HCT116 (cell line): Measurements from ENCODE around the gene GALNT18. TPM values are rescaled to one million over a fixed set of nuclear protein-coding genes. Genes with fewer than 3 reads are reported as not detected.

ENCODE experiments used
- ATAC-seq: fragments of 200-7000 bp; cut with Tn5 transposase; 2 replicates; pipeline ENCODE4 v1.9.1; 2020; ENCODE audit warnings: mild to moderate bottlenecking, moderate library complexity
- BruUV-seq: library from RNA; stranded (reverse); fragments of 400-500 nt; replicated peaks from 2 replicates; lab custom pipeline; 2021; lab: Mats Ljungman, UMichigan
- CTCF ChIA-PET: fragments of 300-600 bp; sonication (Branson Sonifier 250); formaldehyde crosslinking; loops from one replicate; lab custom pipeline; 2021; ENCODE audit warnings: antibody characterized with exemption; lab: Charles Lee
- POLR2A ChIA-PET: fragments of 300-600, 350-600 bp; sonication (Branson Sonifier 250); formaldehyde crosslinking; loops from one replicate; lab custom pipeline; 2021; ENCODE audit warnings: antibody characterized with exemption; lab: Charles Lee
- RAD21 ChIA-PET, 2 experiments: fragments of 300-600 bp; sonication (Branson Sonifier 250); formaldehyde crosslinking; loops; one replicate each; lab custom pipeline; 2023; ENCODE audit warnings: low total read pairs in 2 of 2; ENCODE audit not compliant: uncharacterized antibody in 2 of 2, unreplicated experiment in 2 of 2, low non-redundant PET in 1 of 2; lab: Charles Lee
- DNase-seq: peaks from one replicate; pipeline ENCODE4 v3.0.0-alpha.2; 2010; ENCODE audit warnings: low read depth, low spot score
- H2AFZ ChIP-seq: fragments of 200-600 bp; shearing (Covaris generic), sonication (generic); 2 replicates; pipeline ENCODE4 v1.6.1; 2017; ENCODE audit warnings: low read depth, mixed run types, mixed read lengths, antibody characterized with exemption, low read length; ENCODE audit not compliant: poor library complexity, severe bottlenecking
- H3K27ac ChIP-seq: 2 replicates; pipeline ENCODE4 v1.5.1; 2012; ENCODE audit warnings: low read depth, low read length
- H3K27me3 ChIP-seq: fragments of 200-600 bp; sonication (generic); 2 replicates; pipeline ENCODE4 v1.6.1; 2016; ENCODE audit warnings: mixed run types, low read length, mixed read lengths; ENCODE audit not compliant: insufficient read depth
- H3K36me3 ChIP-seq, 2 experiments: fragments of 200-500 bp in 1 of 2; fragments of 200-600 bp in 1 of 2; sonication (Bioruptor generic) in 1 of 2; sonication (generic) in 1 of 2; 2 replicates each; pipeline versions ENCODE4 v1.5.1 to v1.6.1; 2014 to 2016; ENCODE audit warnings: low read length in 2 of 2, inconsistent platforms in 1 of 2, mixed read lengths in 1 of 2, mixed run types in 1 of 2; ENCODE audit not compliant: insufficient read depth in 2 of 2, control insufficient read depth in 1 of 2
- H3K4me1 ChIP-seq, 2 experiments: fragments of 200-600 bp in 1 of 2; sonication (generic) in 1 of 2; 2 replicates each; pipeline versions ENCODE4 v1.5.1 to v1.6.1; 2012 to 2017; ENCODE audit warnings: low read length in 2 of 2, inconsistent platforms in 1 of 2, mild to moderate bottlenecking in 1 of 2, mixed read lengths in 1 of 2, mixed run types in 1 of 2, moderate library complexity in 1 of 2; ENCODE audit not compliant: insufficient read depth in 2 of 2, control insufficient read depth in 1 of 2
- H3K4me2 ChIP-seq: fragments of 200-600 bp; sonication (generic); 2 replicates; pipeline ENCODE4 v1.6.1; 2017; ENCODE audit warnings: mixed run types, low read length, mixed read lengths
- H3K4me3 ChIP-seq, 2 experiments: fragments of 200-600 bp in 1 of 2; sonication (generic) in 1 of 2; replicated peaks in 1 of 2; 2 replicates each; pipeline ENCODE4 v1.5.1; 2011 to 2016; ENCODE audit warnings: low read length in 2 of 2, control low read depth in 1 of 2, low read depth in 1 of 2, mild to moderate bottlenecking in 1 of 2, mixed read lengths in 1 of 2, mixed run types in 1 of 2
- H3K79me2 ChIP-seq: fragments of 200-600 bp; sonication (generic); 2 replicates; pipeline ENCODE4 v1.6.1; 2017; ENCODE audit warnings: mild to moderate bottlenecking, mixed run types, low read length, moderate library complexity, mixed read lengths; ENCODE audit not compliant: insufficient read depth
- H3K9ac ChIP-seq: fragments of 200-600 bp; sonication (generic); 2 replicates; pipeline ENCODE4 v1.6.1; 2016; ENCODE audit warnings: low read length, mixed read lengths
- H3K9me2 ChIP-seq: fragments of 200-600 bp; sonication (generic), shearing (Covaris generic); 2 replicates; pipeline ENCODE4 v1.6.1; 2017; ENCODE audit warnings: mixed run types, mild to moderate bottlenecking, moderate library complexity; ENCODE audit not compliant: insufficient read depth
- H3K9me3 ChIP-seq, 2 experiments: fragments of 200-500 bp in 1 of 2; fragments of 200-600 bp in 1 of 2; sonication (Bioruptor generic) in 1 of 2; sonication (generic) in 1 of 2; 2 replicates each; pipeline ENCODE4 v1.6.1; 2014 to 2017; ENCODE audit warnings: low read length in 2 of 2, mixed read lengths in 2 of 2, inconsistent platforms in 1 of 2, low read depth in 1 of 2, mild to moderate bottlenecking in 1 of 2, mixed run types in 1 of 2, moderate library complexity in 1 of 2; ENCODE audit not compliant: control insufficient read depth in 1 of 2, insufficient read depth in 1 of 2
- H4K20me1 ChIP-seq: fragments of 200-600 bp; sonication (generic), shearing (Covaris generic); 2 replicates; pipeline ENCODE4 v1.6.1; 2017; ENCODE audit warnings: mixed run types, mild to moderate bottlenecking, moderate library complexity; ENCODE audit not compliant: insufficient read depth
- CBX3 ChIP-seq: IDR thresholded peaks from 2 replicates; pipeline ENCODE4 v1.6.1; 2012; ENCODE audit warnings: low read depth
- CEBPB ChIP-seq: IDR thresholded peaks from 2 replicates; pipeline ENCODE4 v1.6.1; 2012; ENCODE audit warnings: low read depth
- EGR1 ChIP-seq: IDR thresholded peaks from 2 replicates; pipeline ENCODE4 v1.6.1; 2012; ENCODE audit warnings: low read depth
- EZH2 ChIP-seq: fragments of 200-600 bp; sonication (generic); IDR thresholded peaks from 2 replicates; pipeline ENCODE4 v1.6.1; 2017; ENCODE audit warnings: antibody characterized with exemption, mixed run types
- FOSL1 ChIP-seq: IDR thresholded peaks from 2 replicates; pipeline ENCODE4 v1.6.1; 2012; ENCODE audit warnings: low read depth
- JUND ChIP-seq: IDR thresholded peaks from 2 replicates; pipeline ENCODE4 v1.6.1; 2012
- MAX ChIP-seq: IDR thresholded peaks from 2 replicates; pipeline ENCODE4 v1.6.1; 2012
- POLR2A ChIP-seq: IDR thresholded peaks from 2 replicates; pipeline ENCODE4 v1.7.0; 2011; ENCODE audit warnings: borderline replicate concordance; ENCODE audit not compliant: insufficient read depth, insufficient read length; ENCODE audit errors: extremely low read depth
- POLR2AphosphoS5 ChIP-seq: IDR thresholded peaks from 2 replicates; pipeline ENCODE4 v1.6.1; 2011; ENCODE audit warnings: mild to moderate bottlenecking, low read depth, low read length, moderate library complexity
- RAD21 ChIP-seq: IDR thresholded peaks from 2 replicates; pipeline ENCODE4 v1.6.1; 2012; ENCODE audit warnings: low read depth, mild to moderate bottlenecking
- SIN3A ChIP-seq: IDR thresholded peaks from 2 replicates; pipeline ENCODE4 v1.6.1; 2012; ENCODE audit warnings: low read depth
- SP1 ChIP-seq: IDR thresholded peaks from 2 replicates; pipeline ENCODE4 v1.6.1; 2012; ENCODE audit warnings: low read depth
- SRF ChIP-seq: IDR thresholded peaks from 2 replicates; pipeline ENCODE4 v1.6.1; 2012; ENCODE audit warnings: low read depth
- TCF7L2 ChIP-seq: IDR thresholded peaks from 2 replicates; pipeline ENCODE4 v1.7.0; 2011; ENCODE audit warnings: borderline replicate concordance, inconsistent platforms; ENCODE audit not compliant: insufficient read depth, insufficient read length; ENCODE audit errors: extremely low read depth
- YY1 ChIP-seq: IDR thresholded peaks from 2 replicates; pipeline ENCODE4 v1.6.1; 2011; ENCODE audit warnings: low read length, low read depth, moderate library complexity, mild to moderate bottlenecking; ENCODE audit not compliant: insufficient replicate concordance; ENCODE audit errors: extremely low read depth
- ZFX ChIP-seq: fragments of 450-650 bp; IDR thresholded peaks from 2 replicates; pipeline ENCODE4 v1.6.1; 2017
- ZNF274 ChIP-seq: fragments of 200-500 bp; sonication (Bioruptor generic); IDR thresholded peaks from 2 replicates; pipeline ENCODE4 v1.6.1; 2014; ENCODE audit warnings: mild to moderate bottlenecking, low read depth, low read length, inconsistent platforms
- intact Hi-C: fragments of 100-400 bp; cut with micrococcal nuclease; formaldehyde crosslinking; loops from 2 replicates; pipeline ENCODE4 v1.10.0; 2022
- total RNA-seq: library from RNA; stranded (reverse); gene quantifications from one replicate; pipeline ENCODE4 v1.2.1, GENCODE V29; 2021; ENCODE audit not compliant: unreplicated experiment
- TF ChIP-seq, protein P1 (sequence below): IDR thresholded peaks from 2 replicates; pipeline ENCODE4 v1.6.1; 2012
- TF ChIP-seq, protein P2 (sequence below): IDR thresholded peaks from 2 replicates; pipeline ENCODE4 v1.6.1; 2012; ENCODE audit warnings: low read depth
- TF ChIP-seq, protein P3 (sequence below), 3 experiments: fragments of 200-600 bp in 1 of 3; sonication (generic) in 1 of 3; IDR thresholded peaks in 2 of 3; conservative IDR thresholded peaks in 1 of 3; 2 replicates each; pipeline ENCODE4 v1.5.1; 2012 to 2017; ENCODE audit warnings: low read depth in 2 of 3, low read length in 2 of 3, antibody characterized with exemption in 1 of 3, borderline replicate concordance in 1 of 3, control low read depth in 1 of 3, mild to moderate bottlenecking in 1 of 3, mixed read lengths in 1 of 3, mixed run types in 1 of 3, moderate library complexity in 1 of 3; ENCODE audit not compliant: insufficient read depth in 1 of 3

GALNT18 gene
- total RNA-seq, 1 experiment from 2014 or later = 19.9 TPM

DNA sequence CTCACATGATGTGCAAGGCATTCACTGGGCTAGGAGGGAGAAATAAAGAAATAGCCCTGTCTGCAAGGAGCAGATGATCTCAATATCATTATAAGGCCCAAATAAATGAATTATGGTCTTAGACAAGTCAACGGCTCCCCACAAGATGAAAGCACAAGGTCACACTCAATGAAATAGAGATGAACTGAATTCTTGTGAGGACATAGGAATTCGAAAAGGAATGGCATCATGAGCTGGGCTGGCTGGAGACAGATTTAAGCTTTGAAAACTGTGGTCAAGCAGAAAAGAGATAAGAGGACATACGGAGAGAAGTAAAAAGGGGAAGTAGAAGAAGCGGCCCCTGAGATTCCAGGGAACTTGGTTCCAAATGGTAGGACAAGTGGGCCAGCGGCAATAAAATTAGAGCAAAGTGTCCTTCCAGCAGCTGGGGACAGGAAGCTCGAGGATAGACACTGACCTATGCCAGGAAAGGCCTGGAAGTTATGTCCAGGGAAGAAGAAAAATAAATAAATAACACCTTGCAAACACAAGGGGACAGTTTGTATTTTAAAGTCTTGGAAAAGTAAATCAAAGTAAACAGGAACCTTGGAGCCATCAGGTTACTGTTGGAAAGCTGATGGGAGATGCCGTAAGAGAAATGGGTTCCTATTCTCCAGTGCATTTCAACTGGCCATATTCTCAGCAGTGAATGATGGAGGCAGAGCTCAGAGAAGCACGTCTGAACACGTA, 37.8 kb downstream of the GALNT18 start:
- ChIA-PET POLR2A (no interaction called here), RAD21 (no interaction called here), CTCF (no interaction called here)
- Histone ChIP-seq H3K9ac (no peak overlapping the region), H3K4me1 (peaks cover 18 to 38% of the 10 kb centered on the region in 2 experiments), H4K20me1 (no peaks in the 10 kb centered on the region), H3K4me2 (peak overlapping the region; percentile 58), H3K9me3 (no peaks in the 10 kb centered on the region), H3K36me3 (no peaks in the 10 kb centered on the region), H2AFZ (no peak overlapping the region)
- intact Hi-C loops = no loop called here
- ATAC-seq = no peak
- TF ChIP-seq RAD21 (no peak), SIN3A (no peak), JUND (no peak), SP1 (no peak), POLR2A (no peak), CEBPB (no peak), EGR1 (no peak), SRF (no peak), TCF7L2 (no peak), ZNF274 (no peak), YY1 (no peak), POLR2AphosphoS5 (no peak), ZFX (no peak), FOSL1 (no peak), CBX3 (no peak), EZH2 (no peak), MAX (no peak)
- TF ChIP-seq, protein P1, sequence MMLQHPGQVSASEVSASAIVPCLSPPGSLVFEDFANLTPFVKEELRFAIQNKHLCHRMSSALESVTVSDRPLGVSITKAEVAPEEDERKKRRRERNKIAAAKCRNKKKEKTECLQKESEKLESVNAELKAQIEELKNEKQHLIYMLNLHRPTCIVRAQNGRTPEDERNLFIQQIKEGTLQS = no peak
- TF ChIP-seq, protein P2, sequence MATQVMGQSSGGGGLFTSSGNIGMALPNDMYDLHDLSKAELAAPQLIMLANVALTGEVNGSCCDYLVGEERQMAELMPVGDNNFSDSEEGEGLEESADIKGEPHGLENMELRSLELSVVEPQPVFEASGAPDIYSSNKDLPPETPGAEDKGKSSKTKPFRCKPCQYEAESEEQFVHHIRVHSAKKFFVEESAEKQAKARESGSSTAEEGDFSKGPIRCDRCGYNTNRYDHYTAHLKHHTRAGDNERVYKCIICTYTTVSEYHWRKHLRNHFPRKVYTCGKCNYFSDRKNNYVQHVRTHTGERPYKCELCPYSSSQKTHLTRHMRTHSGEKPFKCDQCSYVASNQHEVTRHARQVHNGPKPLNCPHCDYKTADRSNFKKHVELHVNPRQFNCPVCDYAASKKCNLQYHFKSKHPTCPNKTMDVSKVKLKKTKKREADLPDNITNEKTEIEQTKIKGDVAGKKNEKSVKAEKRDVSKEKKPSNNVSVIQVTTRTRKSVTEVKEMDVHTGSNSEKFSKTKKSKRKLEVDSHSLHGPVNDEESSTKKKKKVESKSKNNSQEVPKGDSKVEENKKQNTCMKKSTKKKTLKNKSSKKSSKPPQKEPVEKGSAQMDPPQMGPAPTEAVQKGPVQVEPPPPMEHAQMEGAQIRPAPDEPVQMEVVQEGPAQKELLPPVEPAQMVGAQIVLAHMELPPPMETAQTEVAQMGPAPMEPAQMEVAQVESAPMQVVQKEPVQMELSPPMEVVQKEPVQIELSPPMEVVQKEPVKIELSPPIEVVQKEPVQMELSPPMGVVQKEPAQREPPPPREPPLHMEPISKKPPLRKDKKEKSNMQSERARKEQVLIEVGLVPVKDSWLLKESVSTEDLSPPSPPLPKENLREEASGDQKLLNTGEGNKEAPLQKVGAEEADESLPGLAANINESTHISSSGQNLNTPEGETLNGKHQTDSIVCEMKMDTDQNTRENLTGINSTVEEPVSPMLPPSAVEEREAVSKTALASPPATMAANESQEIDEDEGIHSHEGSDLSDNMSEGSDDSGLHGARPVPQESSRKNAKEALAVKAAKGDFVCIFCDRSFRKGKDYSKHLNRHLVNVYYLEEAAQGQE = no peak
- TF ChIP-seq, protein P3, sequence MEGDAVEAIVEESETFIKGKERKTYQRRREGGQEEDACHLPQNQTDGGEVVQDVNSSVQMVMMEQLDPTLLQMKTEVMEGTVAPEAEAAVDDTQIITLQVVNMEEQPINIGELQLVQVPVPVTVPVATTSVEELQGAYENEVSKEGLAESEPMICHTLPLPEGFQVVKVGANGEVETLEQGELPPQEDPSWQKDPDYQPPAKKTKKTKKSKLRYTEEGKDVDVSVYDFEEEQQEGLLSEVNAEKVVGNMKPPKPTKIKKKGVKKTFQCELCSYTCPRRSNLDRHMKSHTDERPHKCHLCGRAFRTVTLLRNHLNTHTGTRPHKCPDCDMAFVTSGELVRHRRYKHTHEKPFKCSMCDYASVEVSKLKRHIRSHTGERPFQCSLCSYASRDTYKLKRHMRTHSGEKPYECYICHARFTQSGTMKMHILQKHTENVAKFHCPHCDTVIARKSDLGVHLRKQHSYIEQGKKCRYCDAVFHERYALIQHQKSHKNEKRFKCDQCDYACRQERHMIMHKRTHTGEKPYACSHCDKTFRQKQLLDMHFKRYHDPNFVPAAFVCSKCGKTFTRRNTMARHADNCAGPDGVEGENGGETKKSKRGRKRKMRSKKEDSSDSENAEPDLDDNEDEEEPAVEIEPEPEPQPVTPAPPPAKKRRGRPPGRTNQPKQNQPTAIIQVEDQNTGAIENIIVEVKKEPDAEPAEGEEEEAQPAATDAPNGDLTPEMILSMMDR (IDR thresholded peaks at IDR 0.05 in 2 of 3, conservative IDR thresholded peaks at IDR 0.05 in 1 of 3; ENCODE audit: borderline replicate concordance in 1 of 3, insufficient read depth in 1 of 3, low read depth in 2 of 3, low read length in 2 of 3) = no peak
- TF ChIP-seq, all 23 proteins: peak for 0
- no TSS peak for BruUV-seq
- peaks cover 14% of the 10 kb centered on the region for H3K79me2 ChIP-seq
- no peaks in the 10 kb centered on the region for H3K27me3 ChIP-seq
- no peaks in the 10 kb centered on the region for H3K9me2 ChIP-seq
- H3K27ac ChIP-seq = no peak overlapping the region; the same call in 1 of the 2 replicates
- no peak overlapping the region; a peak in 1 of 4 replicates for H3K4me3 ChIP-seq
- no peak for DNase-seq
